ENCODE results near the gene DHX40. TPM values are rescaled to one million over a fixed set of nuclear protein-coding genes. Genes with fewer than 3 reads are reported as not detected.
A peak's percentile ranks its signal among the peaks of the same experiment; 100 is the strongest.
"Not testable (repeated sequence)": the region's sequence is repeated elsewhere in the genome, so short reads cannot be mapped to it uniquely, and the experiment has no call there.

DHX40 gene, protein sequence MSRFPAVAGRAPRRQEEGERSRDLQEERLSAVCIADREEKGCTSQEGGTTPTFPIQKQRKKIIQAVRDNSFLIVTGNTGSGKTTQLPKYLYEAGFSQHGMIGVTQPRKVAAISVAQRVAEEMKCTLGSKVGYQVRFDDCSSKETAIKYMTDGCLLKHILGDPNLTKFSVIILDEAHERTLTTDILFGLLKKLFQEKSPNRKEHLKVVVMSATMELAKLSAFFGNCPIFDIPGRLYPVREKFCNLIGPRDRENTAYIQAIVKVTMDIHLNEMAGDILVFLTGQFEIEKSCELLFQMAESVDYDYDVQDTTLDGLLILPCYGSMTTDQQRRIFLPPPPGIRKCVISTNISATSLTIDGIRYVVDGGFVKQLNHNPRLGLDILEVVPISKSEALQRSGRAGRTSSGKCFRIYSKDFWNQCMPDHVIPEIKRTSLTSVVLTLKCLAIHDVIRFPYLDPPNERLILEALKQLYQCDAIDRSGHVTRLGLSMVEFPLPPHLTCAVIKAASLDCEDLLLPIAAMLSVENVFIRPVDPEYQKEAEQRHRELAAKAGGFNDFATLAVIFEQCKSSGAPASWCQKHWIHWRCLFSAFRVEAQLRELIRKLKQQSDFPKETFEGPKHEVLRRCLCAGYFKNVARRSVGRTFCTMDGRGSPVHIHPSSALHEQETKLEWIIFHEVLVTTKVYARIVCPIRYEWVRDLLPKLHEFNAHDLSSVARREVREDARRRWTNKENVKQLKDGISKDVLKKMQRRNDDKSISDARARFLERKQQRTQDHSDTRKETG
- 10 to 100 TPM; 47.8 to 65.4 (median 59.7) TPM for total RNA-seq

DNA sequence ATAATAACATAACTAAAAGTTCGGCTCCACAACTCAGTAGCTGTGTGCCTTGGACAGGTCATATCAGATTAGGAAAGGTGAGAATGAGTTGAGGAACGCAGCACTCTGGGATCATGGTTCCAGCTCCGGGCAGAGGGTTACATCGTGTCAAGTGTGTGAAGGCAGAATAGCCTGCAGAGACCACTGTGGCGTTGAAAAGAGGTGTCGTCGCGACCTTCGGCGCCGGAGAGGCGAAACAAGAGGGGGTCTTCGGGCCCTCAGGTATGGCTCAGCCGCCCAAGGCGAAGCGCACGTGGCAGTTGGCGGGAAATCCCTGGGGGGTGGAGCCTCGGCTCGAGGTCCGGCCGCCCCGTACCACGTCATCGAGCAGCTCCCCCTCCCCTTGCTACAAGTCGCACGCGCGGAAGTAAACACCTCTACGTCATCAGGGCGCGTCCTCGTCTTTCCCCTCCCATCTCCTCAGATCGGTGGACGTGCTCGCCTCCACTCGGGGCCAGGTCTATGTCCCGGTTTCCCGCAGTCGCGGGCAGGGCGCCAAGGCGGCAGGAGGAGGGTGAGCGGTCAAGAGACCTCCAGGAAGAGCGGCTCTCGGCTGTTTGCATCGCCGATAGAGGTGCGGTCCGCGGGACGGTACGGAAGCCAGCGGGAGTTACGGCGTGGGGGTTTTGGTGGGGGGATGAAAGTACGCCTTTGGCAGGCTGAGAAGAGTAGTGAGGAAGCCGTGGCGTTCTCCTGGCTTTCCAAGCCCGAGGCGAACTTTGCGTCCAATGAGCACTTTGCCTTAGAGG lies at the start of gene DHX40:
DHX40 (plus strand) TSS at position 440 of the 788 bp plus-strand sequence; CDS start at position 502, 62 bp downstream.
- peak in 1 of 2 donors; percentile 61 for TF ChIP-seq POLR2A (IDR thresholded peaks at IDR 0.05)
- TF ChIP-seq, protein P1, sequence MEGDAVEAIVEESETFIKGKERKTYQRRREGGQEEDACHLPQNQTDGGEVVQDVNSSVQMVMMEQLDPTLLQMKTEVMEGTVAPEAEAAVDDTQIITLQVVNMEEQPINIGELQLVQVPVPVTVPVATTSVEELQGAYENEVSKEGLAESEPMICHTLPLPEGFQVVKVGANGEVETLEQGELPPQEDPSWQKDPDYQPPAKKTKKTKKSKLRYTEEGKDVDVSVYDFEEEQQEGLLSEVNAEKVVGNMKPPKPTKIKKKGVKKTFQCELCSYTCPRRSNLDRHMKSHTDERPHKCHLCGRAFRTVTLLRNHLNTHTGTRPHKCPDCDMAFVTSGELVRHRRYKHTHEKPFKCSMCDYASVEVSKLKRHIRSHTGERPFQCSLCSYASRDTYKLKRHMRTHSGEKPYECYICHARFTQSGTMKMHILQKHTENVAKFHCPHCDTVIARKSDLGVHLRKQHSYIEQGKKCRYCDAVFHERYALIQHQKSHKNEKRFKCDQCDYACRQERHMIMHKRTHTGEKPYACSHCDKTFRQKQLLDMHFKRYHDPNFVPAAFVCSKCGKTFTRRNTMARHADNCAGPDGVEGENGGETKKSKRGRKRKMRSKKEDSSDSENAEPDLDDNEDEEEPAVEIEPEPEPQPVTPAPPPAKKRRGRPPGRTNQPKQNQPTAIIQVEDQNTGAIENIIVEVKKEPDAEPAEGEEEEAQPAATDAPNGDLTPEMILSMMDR (IDR thresholded peaks at IDR 0.05): no peak
- peaks cover 0 to 10% of the 10 kb centered on the region in 2 donors for H3K4me1 ChIP-seq
- intact Hi-C loops (cut with DNase I): no loop called here
- H3K9me3 ChIP-seq: no peaks in the 10 kb centered on the region
- H3K27me3 ChIP-seq: no peaks in the 10 kb centered on the region
- peak within 1 kb of the TSS; percentile 23 to 79 (median 73) for H3K27ac ChIP-seq
- WGBS, 2 donors: 12 to 19% methylated on average over 37 to 51 of the region's 62 CpGs
- peak within 1 kb of the TSS; percentile 61 to 91 (median 64) for H3K4me3 ChIP-seq (replicated peaks in 1 of 3)
- H3K36me3 ChIP-seq: no peaks in the 10 kb centered on the region
- peak; percentile 92 to 95 for DNase-seq

DNA sequence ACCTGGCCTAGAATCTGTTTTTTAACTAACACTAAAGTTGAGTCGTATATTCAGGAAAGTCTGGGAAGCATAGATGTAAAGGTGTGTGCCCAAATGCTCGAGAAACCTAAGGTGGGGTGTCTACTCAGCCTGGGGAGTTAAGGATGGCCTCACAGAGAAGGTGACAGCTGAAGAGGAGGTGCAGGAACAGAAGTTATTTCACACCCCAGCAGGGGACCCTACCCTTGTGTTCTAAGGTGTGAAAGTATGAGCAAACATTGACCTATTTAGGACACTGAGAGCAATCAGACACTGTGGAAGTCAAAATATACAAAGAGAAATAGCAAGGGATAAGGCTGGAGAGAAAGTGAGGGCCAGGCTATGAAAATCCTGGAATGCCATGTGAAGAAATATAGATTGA lies 49.0 kb upstream of the DHX40 start:
- H3K27me3 ChIP-seq: no peaks in the 10 kb centered on the region
- peaks cover 7 to 15% of the 10 kb centered on the region in 2 donors for H3K4me1 ChIP-seq
- TF ChIP-seq, protein P1 (IDR thresholded peaks at IDR 0.05): no peak
- TF ChIP-seq POLR2A (IDR thresholded peaks at IDR 0.05): no peak
- no peak overlapping the region for H3K27ac ChIP-seq
- 82 to 86% methylated on average over 2 of the region's 2 CpGs for WGBS, 2 donors
- H3K4me3 ChIP-seq (replicated peaks in 1 of 3): no peak overlapping the region
- DNase-seq: no peak
- H3K36me3 ChIP-seq: no peaks in the 10 kb centered on the region
- no peaks in the 10 kb centered on the region for H3K9me3 ChIP-seq
- intact Hi-C loops (cut with DNase I): no loop called here

DNA sequence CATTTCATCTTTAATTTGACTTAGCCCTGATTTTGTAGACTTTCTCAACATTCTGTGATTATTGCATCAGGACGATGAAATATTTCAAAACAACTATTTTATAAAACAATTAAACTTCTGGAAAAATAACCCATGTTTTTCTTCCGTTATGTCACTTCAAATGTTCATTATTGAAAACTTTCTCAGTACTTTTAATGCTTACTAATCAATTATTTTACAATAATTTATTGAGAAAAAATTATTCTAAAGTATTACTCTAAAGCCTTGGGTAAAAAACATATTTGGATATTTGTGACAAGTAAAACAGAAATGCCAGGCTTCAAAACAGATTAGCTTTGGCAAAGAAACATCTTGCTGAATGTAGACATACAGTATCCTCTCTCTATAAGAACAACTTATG lies 46.3 kb upstream of the DHX40 start:
- peaks cover 0 to 8% of the 10 kb centered on the region in 2 donors for H3K4me1 ChIP-seq
- intact Hi-C loops (cut with DNase I): no loop called here
- no peak for TF ChIP-seq POLR2A (IDR thresholded peaks at IDR 0.05)
- H3K27ac ChIP-seq: no peak overlapping the region
- no peak overlapping the region for H3K4me3 ChIP-seq (replicated peaks in 1 of 3)
- H3K9me3 ChIP-seq: no peaks in the 10 kb centered on the region
- 94% methylated on average over 2 of the region's 2 CpGs for WGBS, 2 donors
- H3K27me3 ChIP-seq: no peaks in the 10 kb centered on the region
- DNase-seq: no peak
- H3K36me3 ChIP-seq: no peaks in the 10 kb centered on the region

GRCh38 chr17:59520251-59520650 lies 45.2 kb upstream of the DHX40 start:
- Histone ChIP-seq H3K4me1 (no peaks in the 10 kb centered on the region), H3K27me3 (no peaks in the 10 kb centered on the region), H3K36me3 (no peaks in the 10 kb centered on the region), H3K4me3 (replicated peaks in 1 of 3) (no peak overlapping the region), H3K9me3 (no peaks in the 10 kb centered on the region), H3K27ac (no peak overlapping the region)
- no peak for TF ChIP-seq POLR2A (IDR thresholded peaks at IDR 0.05)
- TF ChIP-seq, protein P1 (IDR thresholded peaks at IDR 0.05): no peak
- no peak for DNase-seq
- intact Hi-C loops (cut with DNase I): loop anchor here (5.0 kb wide), 1 partner anchor 42 kb away; no protein-coding TSS in a partner anchor
- WGBS, 2 donors: 78 to 82% methylated on average over 5 of the region's 5 CpGs

DNA sequence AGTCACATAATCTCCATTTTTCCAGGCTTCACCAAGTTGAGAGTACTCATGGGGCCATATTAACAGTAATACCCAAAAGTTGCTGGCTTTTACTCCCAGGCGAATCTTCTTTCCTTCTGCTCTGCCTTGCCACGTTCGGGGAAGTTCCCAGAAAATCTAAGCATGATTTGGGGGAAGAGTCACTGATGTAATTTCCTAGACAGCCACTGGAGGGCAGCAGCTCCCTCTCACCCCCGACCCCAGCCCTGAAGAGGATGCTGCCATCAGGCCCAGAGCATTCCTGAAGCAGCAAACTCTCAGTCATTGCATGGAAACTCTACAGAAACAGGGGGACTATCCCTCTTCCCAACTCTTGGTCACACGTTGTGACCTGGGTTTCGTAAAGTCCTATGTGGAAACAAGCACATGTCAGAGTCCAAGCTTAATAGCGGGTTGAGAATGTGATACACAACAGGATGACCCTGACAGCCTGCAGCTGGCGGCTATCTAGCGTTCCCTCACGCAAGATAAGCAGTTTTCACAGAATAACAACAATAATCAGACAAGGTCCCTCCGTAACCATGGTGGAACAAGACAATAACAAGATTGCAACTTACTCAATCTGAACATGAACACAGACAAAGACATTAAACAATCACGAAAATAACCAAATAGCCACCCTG lies 43.8 kb upstream of the DHX40 start:
- DNase-seq: peak; percentile 56 to 66
- no peak for TF ChIP-seq POLR2A (IDR thresholded peaks at IDR 0.05)
- TF ChIP-seq, protein P1 (IDR thresholded peaks at IDR 0.05): peak; percentile 53 to 94 (median 86)
- Histone ChIP-seq H3K27ac (no peak overlapping the region), H3K9me3 (no peaks in the 10 kb centered on the region), H3K4me3 (replicated peaks in 1 of 3) (no peak overlapping the region), H3K27me3 (no peaks in the 10 kb centered on the region), H3K4me1 (no peaks in the 10 kb centered on the region), H3K36me3 (no peaks in the 10 kb centered on the region)
- intact Hi-C loops (cut with DNase I): loop anchor here (5.0 kb wide), 1 partner anchor 41 kb away; no protein-coding TSS in a partner anchor
- 47 to 48% methylated on average over 12 of the region's 12 CpGs for WGBS, 2 donors

DNA sequence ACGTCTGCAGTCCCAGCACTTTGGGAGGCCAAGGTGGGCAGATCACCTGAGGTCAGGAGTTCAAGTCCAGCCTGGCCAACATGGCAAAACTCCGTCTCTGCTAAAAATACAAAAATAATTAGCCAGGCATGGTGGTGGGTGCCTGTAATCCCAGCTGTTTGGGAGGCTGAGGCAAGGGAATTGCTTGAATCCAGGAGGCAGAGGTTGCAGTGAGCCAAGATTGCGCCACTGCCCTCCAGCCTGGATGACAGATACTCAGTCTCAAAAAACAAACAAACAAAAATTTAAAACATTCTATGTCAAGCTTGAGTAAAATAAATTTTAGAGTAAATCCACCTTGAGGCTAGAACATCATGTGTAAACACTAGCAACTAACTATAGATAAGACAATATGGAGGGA lies 40.5 kb upstream of the DHX40 start:
- peaks cover 15 to 18% of the 10 kb centered on the region in 2 donors for H3K4me1 ChIP-seq
- H3K9me3 ChIP-seq; H3K27ac ChIP-seq; H3K27me3 ChIP-seq; H3K36me3 ChIP-seq; DNase-seq; H3K4me3 ChIP-seq (replicated peaks in 1 of 3): not testable (repeated sequence)
- WGBS, 2 donors: 84 to 91% methylated on average over 3 of the region's 3 CpGs
- intact Hi-C loops (cut with DNase I): loop anchor here (5.0 kb wide), 1 partner anchor 37 kb away; no protein-coding TSS in a partner anchor
